SK-N-MC (cell line): ENCODE results near the gene CHRM1.

Experiments used
- EZH2 ChIP-seq: fragments of 200-600 bp; sonication (generic); IDR thresholded peaks from one replicate; pipeline ENCODE4 v1.6.1; 2017; ENCODE audit warnings: antibody characterized with exemption
- POLR2AphosphoS5 ChIP-seq: IDR thresholded peaks from 2 replicates; pipeline ENCODE4 v1.6.1; 2012; ENCODE audit warnings: mild to moderate bottlenecking, low read depth, low read length, borderline replicate concordance

- TF ChIP-seq EZH2 = no peak
- TF ChIP-seq POLR2AphosphoS5 = no peak
These were observed 18.2 kb downstream of the CHRM1 start for GRCh38 chr11:62902932-62903331.
